IPS-NIHi11 (cell line): ENCODE results near the gene CTIF.

ENCODE experiments used
- DNase-seq: peaks from one replicate; pipeline ENCODE4 v3.0.0; 2012; ENCODE audit warnings: mixed read lengths, low spot score

The CTIF gene

GRCh38 chr18:48753691-48754090, 214.9 kb downstream of the CTIF start:
- no peak for DNase-seq

- DNase-seq: no peak
These were observed 215.7 kb downstream of the CTIF start for GRCh38 chr18:48754559-48754958.

GRCh38 chr18:48754993-48755473, 216.2 kb downstream of the CTIF start:
- DNase-seq: no peak

GRCh38 chr18:48756511-48757226, 217.8 kb downstream of the CTIF start:
- no peak for DNase-seq

GRCh38 chr18:48757367-48757766, 218.5 kb downstream of the CTIF start:
- no peak for DNase-seq

- no peak for DNase-seq
These were observed 219.1 kb downstream of the CTIF start for GRCh38 chr18:48757906-48758305.

GRCh38 chr18:48761582-48761981, 222.8 kb downstream of the CTIF start:
- no peak for DNase-seq

- DNase-seq: no peak
These were observed 223.2 kb downstream of the CTIF start for GRCh38 chr18:48762022-48762421.

GRCh38 chr18:48762836-48763718, 224.2 kb downstream of the CTIF start:
- DNase-seq: no peak

GRCh38 chr18:48763719-48764100, 224.9 kb downstream of the CTIF start:
- no peak for DNase-seq

- no peak for DNase-seq
These were observed 226.2 kb downstream of the CTIF start for GRCh38 chr18:48765053-48765452.

GRCh38 chr18:48766026-48766425, 227.2 kb downstream of the CTIF start:
- no peak for DNase-seq

GRCh38 chr18:48766487-48766886, 227.7 kb downstream of the CTIF start:
- DNase-seq: no peak

GRCh38 chr18:48767090-48767690, 228.4 kb downstream of the CTIF start:
- DNase-seq: no peak

GRCh38 chr18:48769006-48769636, 230.3 kb downstream of the CTIF start:
- DNase-seq: no peak

GRCh38 chr18:48770243-48770642, 231.4 kb downstream of the CTIF start:
- DNase-seq: no peak

GRCh38 chr18:48771641-48772375, 233.0 kb downstream of the CTIF start:
- DNase-seq: no peak

- no peak for DNase-seq
These were observed 233.6 kb downstream of the CTIF start for GRCh38 chr18:48772457-48772856.

- DNase-seq: no peak
These were observed 235.0 kb downstream of the CTIF start for GRCh38 chr18:48773821-48774220.

- no peak for DNase-seq
These were observed 236.1 kb downstream of the CTIF start for GRCh38 chr18:48774941-48775340.

GRCh38 chr18:48775372-48776155, 236.7 kb downstream of the CTIF start:
- no peak for DNase-seq
